PFSK-1 (cell line): ENCODE measurements around the gene SLC12A6.

ENCODE experiments used
- POLR2AphosphoS5 ChIP-seq: IDR thresholded peaks from 2 replicates; pipeline ENCODE4 v1.6.1; 2012; ENCODE audit warnings: low read depth, mild to moderate bottlenecking, control low read depth, low read length, moderate library complexity
- TAF1 ChIP-seq: IDR thresholded peaks from 2 replicates; pipeline ENCODE4 v1.6.1; 2012; ENCODE audit warnings: low read length, control low read depth, borderline replicate concordance; ENCODE audit not compliant: insufficient read depth

GRCh38 chr15:34258151-34258550 is 79.4 kb downstream of the SLC12A6 start:
- TF ChIP-seq POLR2AphosphoS5: no peak
- no peak for TF ChIP-seq TAF1
